SK-N-SH (cell line): ENCODE data around the gene CDK5.

Experiments
- EP300 ChIP-seq, 2 experiments: IDR thresholded peaks; 2 replicates each; pipeline versions ENCODE4 v1.4.0 to v1.6.1; 2012; ENCODE audit warnings: borderline replicate concordance in 1 of 2, low read depth in 1 of 2, low read length in 1 of 2
- EZH2phosphoT487 ChIP-seq: fragments of 200-600 bp; sonication (generic); IDR thresholded peaks from 2 replicates; pipeline ENCODE4 v1.6.1; 2017; ENCODE audit warnings: low read depth, mixed run types, mild to moderate bottlenecking, antibody characterized with exemption, moderate library complexity, borderline replicate concordance
- FOXM1 ChIP-seq: IDR thresholded peaks from 2 replicates; pipeline ENCODE4 v1.4.0; 2012; ENCODE audit warnings: low read depth, mild to moderate bottlenecking
- JUND ChIP-seq: IDR thresholded peaks from 2 replicates; pipeline ENCODE4 v1.4.0; 2012
- MXI1 ChIP-seq: IDR thresholded peaks from 2 replicates; pipeline ENCODE4 v1.6.1; 2012; ENCODE audit warnings: mild to moderate bottlenecking, low read depth, low read length, improper control_type of control experiment
- RFX5 ChIP-seq: IDR thresholded peaks from 2 replicates; pipeline ENCODE4 v1.6.1; 2012; ENCODE audit warnings: mild to moderate bottlenecking, improper control_type of control experiment, low read length
- RXRA ChIP-seq: IDR thresholded peaks from 2 replicates; pipeline ENCODE4 v1.4.0; 2012; ENCODE audit warnings: low read depth, mild to moderate bottlenecking, borderline replicate concordance
- SMC3 ChIP-seq: IDR thresholded peaks from 2 replicates; pipeline ENCODE4 v1.6.1; 2012; ENCODE audit warnings: low read depth, low read length, improper control_type of control experiment
- TAF1 ChIP-seq: IDR thresholded peaks from 2 replicates; pipeline ENCODE4 v1.6.1; 2012; ENCODE audit warnings: low read depth, mild to moderate bottlenecking, low read length, moderate library complexity, borderline replicate concordance
- ZBTB33 ChIP-seq: IDR thresholded peaks from 2 replicates; pipeline ENCODE4 v1.4.0; 2012; ENCODE audit warnings: low read depth, borderline replicate concordance
- TF ChIP-seq, protein P1 (sequence below): fragments of 200-600 bp; sonication (generic); IDR thresholded peaks from 2 replicates; pipeline ENCODE4 v1.6.1; 2017; ENCODE audit warnings: antibody characterized with exemption, mild to moderate bottlenecking, moderate library complexity
- TF ChIP-seq, protein P2 (sequence below): IDR thresholded peaks from 2 replicates; pipeline ENCODE4; 2012
- TF ChIP-seq, protein P3 (sequence below): fragments of 150-350 bp; IDR thresholded peaks from 2 replicates; pipeline ENCODE4 v1.6.1; 2017; ENCODE audit warnings: antibody characterized with exemption, low read length, low read depth, borderline replicate concordance

GRCh38 chr7:151064993-151065392 lies 7.3 kb upstream of the CDK5 start:
- TF ChIP-seq, protein P1, sequence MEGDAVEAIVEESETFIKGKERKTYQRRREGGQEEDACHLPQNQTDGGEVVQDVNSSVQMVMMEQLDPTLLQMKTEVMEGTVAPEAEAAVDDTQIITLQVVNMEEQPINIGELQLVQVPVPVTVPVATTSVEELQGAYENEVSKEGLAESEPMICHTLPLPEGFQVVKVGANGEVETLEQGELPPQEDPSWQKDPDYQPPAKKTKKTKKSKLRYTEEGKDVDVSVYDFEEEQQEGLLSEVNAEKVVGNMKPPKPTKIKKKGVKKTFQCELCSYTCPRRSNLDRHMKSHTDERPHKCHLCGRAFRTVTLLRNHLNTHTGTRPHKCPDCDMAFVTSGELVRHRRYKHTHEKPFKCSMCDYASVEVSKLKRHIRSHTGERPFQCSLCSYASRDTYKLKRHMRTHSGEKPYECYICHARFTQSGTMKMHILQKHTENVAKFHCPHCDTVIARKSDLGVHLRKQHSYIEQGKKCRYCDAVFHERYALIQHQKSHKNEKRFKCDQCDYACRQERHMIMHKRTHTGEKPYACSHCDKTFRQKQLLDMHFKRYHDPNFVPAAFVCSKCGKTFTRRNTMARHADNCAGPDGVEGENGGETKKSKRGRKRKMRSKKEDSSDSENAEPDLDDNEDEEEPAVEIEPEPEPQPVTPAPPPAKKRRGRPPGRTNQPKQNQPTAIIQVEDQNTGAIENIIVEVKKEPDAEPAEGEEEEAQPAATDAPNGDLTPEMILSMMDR = no peak
- TF ChIP-seq EP300 (IDR thresholded peaks at IDR 0.05; ENCODE audit: borderline replicate concordance in 1 of 2, low read depth in 1 of 2, low read length in 1 of 2) = no peak
- no peak for TF ChIP-seq EZH2phosphoT487
- TF ChIP-seq RFX5 = no peak
- TF ChIP-seq, protein P2, sequence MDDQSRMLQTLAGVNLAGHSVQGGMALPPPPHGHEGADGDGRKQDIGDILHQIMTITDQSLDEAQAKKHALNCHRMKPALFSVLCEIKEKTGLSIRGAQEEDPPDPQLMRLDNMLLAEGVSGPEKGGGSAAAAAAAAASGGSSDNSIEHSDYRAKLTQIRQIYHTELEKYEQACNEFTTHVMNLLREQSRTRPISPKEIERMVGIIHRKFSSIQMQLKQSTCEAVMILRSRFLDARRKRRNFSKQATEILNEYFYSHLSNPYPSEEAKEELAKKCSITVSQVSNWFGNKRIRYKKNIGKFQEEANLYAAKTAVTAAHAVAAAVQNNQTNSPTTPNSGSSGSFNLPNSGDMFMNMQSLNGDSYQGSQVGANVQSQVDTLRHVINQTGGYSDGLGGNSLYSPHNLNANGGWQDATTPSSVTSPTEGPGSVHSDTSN = no peak
- no peak for TF ChIP-seq MXI1
- TF ChIP-seq, protein P3, sequence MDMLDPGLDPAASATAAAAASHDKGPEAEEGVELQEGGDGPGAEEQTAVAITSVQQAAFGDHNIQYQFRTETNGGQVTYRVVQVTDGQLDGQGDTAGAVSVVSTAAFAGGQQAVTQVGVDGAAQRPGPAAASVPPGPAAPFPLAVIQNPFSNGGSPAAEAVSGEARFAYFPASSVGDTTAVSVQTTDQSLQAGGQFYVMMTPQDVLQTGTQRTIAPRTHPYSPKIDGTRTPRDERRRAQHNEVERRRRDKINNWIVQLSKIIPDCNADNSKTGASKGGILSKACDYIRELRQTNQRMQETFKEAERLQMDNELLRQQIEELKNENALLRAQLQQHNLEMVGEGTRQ = no peak
- TF ChIP-seq RXRA = no peak
- no peak for TF ChIP-seq ZBTB33
- TF ChIP-seq FOXM1 = no peak
- TF ChIP-seq JUND = no peak
- no peak for TF ChIP-seq TAF1
- TF ChIP-seq SMC3 = no peak
